PC-3 (cell line): ENCODE data around the gene MMD.

Experiments
- CTCF ChIP-seq: fragments of 300-600 bp; sonication (generic); conservative IDR thresholded peaks from 2 replicates; pipeline ENCODE4 v1.5.1; 2017; ENCODE audit warnings: antibody characterized with exemption, low read depth, mild to moderate bottlenecking, low read length
- EZH2 ChIP-seq: fragments of 300-600 bp; sonication (generic); IDR thresholded peaks from one replicate; pipeline ENCODE4 v1.6.1; 2017; ENCODE audit warnings: antibody characterized with exemption, mild to moderate bottlenecking, low read length; ENCODE audit not compliant: unreplicated experiment

- TF ChIP-seq CTCF (no peak), EZH2 (no peak)
These were observed 21.5 kb upstream of the MMD start for GRCh38 chr17:55442953-55443683.
